ENCODE measurements around the gene SEMA6A. TPM values are rescaled to one million over a fixed set of nuclear protein-coding genes. Genes with fewer than 3 reads are reported as not detected.

Gene SEMA6A
- total RNA-seq: 0.20 and 0.37 TPM in 2 replicates

DNA sequence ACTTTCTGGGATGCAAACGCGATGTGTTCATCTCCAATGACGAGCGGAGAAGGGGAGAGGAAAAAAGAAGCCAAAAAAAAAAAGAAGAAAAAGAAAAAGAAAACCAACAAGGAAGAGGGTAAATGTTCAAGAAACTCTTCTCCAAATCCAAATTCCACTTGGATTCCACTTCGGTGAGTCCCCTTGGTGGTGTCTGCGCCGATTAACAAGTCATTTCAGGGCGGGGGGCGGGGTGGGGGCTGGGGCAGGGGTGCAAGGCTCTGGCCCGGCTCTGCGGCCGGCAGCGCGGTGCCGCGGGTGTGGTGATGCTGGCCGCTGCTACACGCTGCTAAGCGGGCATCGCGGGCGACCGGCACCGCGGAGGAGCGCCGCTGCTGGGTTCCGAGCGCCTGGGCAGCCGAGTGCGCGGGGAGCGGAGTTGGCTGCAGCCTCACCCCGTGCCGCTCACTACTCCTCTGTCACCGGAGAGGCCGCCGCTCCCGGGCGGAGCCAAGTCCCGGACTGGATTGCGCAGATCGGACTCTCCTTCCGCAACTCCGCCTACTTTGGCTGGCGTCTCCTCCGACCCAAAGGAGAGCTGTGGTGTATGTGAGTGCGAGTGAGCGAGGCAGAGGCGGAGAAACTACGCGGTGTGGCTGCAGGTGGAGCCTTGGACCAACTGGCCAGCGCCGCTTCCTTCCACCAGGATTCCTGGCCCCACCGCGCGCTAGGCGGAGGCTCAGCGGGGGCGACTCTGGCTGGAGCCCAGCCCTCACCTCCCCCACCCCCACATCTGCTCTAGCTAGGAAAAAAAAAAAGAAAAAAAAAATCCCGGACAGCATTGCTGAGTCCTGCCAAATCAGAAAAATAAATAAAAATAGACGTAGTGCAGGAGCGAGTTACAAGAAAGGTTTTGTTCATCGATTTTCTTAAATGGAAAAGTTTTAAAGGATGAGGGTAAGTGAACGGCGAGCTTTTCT is at the start of gene SEMA6A:
Gene SEMA6A, minus strand, starts transcription at position 457 of the 959 bp plus-strand sequence. CDS start 69,879 bp downstream, outside the sequence.

